HG02970 (cell line): ENCODE measurements around the gene AMDHD2.
A peak's percentile ranks its signal among the peaks of the same experiment; 100 is the strongest.
"Not testable (repeated sequence)": the region's sequence is repeated elsewhere in the genome, so short reads cannot be mapped to it uniquely, and the experiment has no call there.

ENCODE experiments used
- ATAC-seq: cut with Tn5 transposase; IDR thresholded peaks from one replicate; pipeline ENCODE4 v1.9.1; 2021; ENCODE audit warnings: mild to moderate bottlenecking, moderate library complexity, moderate number of reproducible peaks; ENCODE audit not compliant: unreplicated experiment, low FRiP score

AMDHD2 gene

GRCh38 chr16:2520097-2520783, at the start of gene AMDHD2:
AMDHD2 (plus strand) TSS chr16:2520371; CDS start chr16:2520459, 88 bp downstream.
- no peak for ATAC-seq

GRCh38 chr16:2470603-2471015, 49.6 kb upstream of the AMDHD2 start:
- no peak for ATAC-seq

GRCh38 chr16:2471016-2471652, 49.0 kb upstream of the AMDHD2 start, which contains the start of gene NTN3:
NTN3 (plus strand) TSS chr16:2471297; CDS start chr16:2471702, 405 bp downstream.
- no peak for ATAC-seq

GRCh38 chr16:2471653-2472487, 48.3 kb upstream of the AMDHD2 start:
- ATAC-seq = no peak

- no peak for ATAC-seq
Observed at GRCh38 chr16:2472488-2472864, 47.7 kb upstream of the AMDHD2 start.

GRCh38 chr16:2472885-2473445, 47.2 kb upstream of the AMDHD2 start:
- no peak for ATAC-seq

GRCh38 chr16:2473446-2473926, 46.7 kb upstream of the AMDHD2 start:
- ATAC-seq = no peak

- no peak for ATAC-seq
Observed at GRCh38 chr16:2473999-2474876, 45.9 kb upstream of the AMDHD2 start.

- peak; percentile 67 for ATAC-seq
Observed at GRCh38 chr16:2474877-2475412, 45.2 kb upstream of the AMDHD2 start, which contains the start of gene TBC1D24. TBC1D24 (plus strand) TSS chr16:2475127; CDS start chr16:2496149, 21,022 bp downstream.

GRCh38 chr16:2475413-2476344, 44.5 kb upstream of the AMDHD2 start:
- ATAC-seq = peak; percentile 1

GRCh38 chr16:2476345-2476720, 43.8 kb upstream of the AMDHD2 start:
- ATAC-seq = no peak

- no peak for ATAC-seq
Observed at GRCh38 chr16:2476741-2477140, 43.4 kb upstream of the AMDHD2 start.

GRCh38 chr16:2477327-2477726, 42.8 kb upstream of the AMDHD2 start:
- no peak for ATAC-seq

GRCh38 chr16:2478279-2478678, 41.9 kb upstream of the AMDHD2 start:
- no peak for ATAC-seq

- not testable (repeated sequence) for ATAC-seq
Observed at GRCh38 chr16:2479996-2480395, 40.2 kb upstream of the AMDHD2 start.

- ATAC-seq = no peak
Observed at GRCh38 chr16:2480948-2481347, 39.2 kb upstream of the AMDHD2 start.

GRCh38 chr16:2481676-2482075, 38.5 kb upstream of the AMDHD2 start:
- no peak for ATAC-seq

GRCh38 chr16:2482249-2482648, 37.9 kb upstream of the AMDHD2 start:
- no peak for ATAC-seq
